Natural killer cell (primary cell): Measurements from ENCODE around the gene KLK15. TPM values are rescaled to one million over a fixed set of nuclear protein-coding genes. Genes with fewer than 3 reads are reported as not detected.

Experiments
- ATAC-seq, 3 donors: fragments of 150-1000 bp in 2 of 3; fragments of 200-7000 bp in 1 of 3; cut with Tn5 transposase; 1 replicate in 1 of 3; 2 replicates in 2 of 3; pipeline ENCODE4 v1.10.0; 2021; ENCODE audit warnings: mild to moderate bottlenecking in 2 of 3, moderate library complexity in 2 of 3
- DNase-seq, 2 donors: peaks; one replicate each; pipeline versions ENCODE4 v3.0.0 to v3.0.0-alpha.2; 2013 to 2021; ENCODE audit warnings: mixed read lengths in 1 of 2
- H3K27ac ChIP-seq: one replicate; pipeline ENCODE4 v1.5.1; 2013; ENCODE audit warnings: mild to moderate bottlenecking, low read length
- H3K27me3 ChIP-seq: one replicate; pipeline ENCODE4 v1.6.1; 2013; ENCODE audit warnings: low read length; ENCODE audit not compliant: control insufficient read depth, insufficient read depth
- H3K36me3 ChIP-seq: one replicate; pipeline ENCODE4 v1.6.1; 2013; ENCODE audit warnings: low read length; ENCODE audit not compliant: control insufficient read depth, insufficient read depth
- H3K4me1 ChIP-seq: one replicate; pipeline ENCODE4 v1.6.1; 2013; ENCODE audit warnings: low read length; ENCODE audit not compliant: control insufficient read depth, insufficient read depth
- H3K4me3 ChIP-seq: one replicate; pipeline ENCODE4 v1.5.1; 2013; ENCODE audit warnings: low read length
- H3K9me3 ChIP-seq: one replicate; pipeline ENCODE4 v1.6.1; 2013; ENCODE audit warnings: low read length; ENCODE audit not compliant: control insufficient read depth, insufficient read depth
- H3K27ac Mint-ChIP-seq, 2 donors: one replicate each; pipeline ENCODE4 v1.8.0; 2022; ENCODE audit warnings: mild to moderate bottlenecking in 2 of 2, mixed read lengths in 2 of 2, moderate library complexity in 1 of 2
- H3K27me3 Mint-ChIP-seq, 2 donors: one replicate each; pipeline ENCODE4 v1.8.0; 2022; ENCODE audit warnings: low read depth in 2 of 2, mixed read lengths in 2 of 2
- H3K36me3 Mint-ChIP-seq: one replicate; pipeline ENCODE4 v1.8.0; 2022; ENCODE audit warnings: mixed read lengths
- H3K4me1 Mint-ChIP-seq, 2 donors: one replicate each; pipeline ENCODE4 v1.8.0; 2022; ENCODE audit warnings: mixed read lengths in 2 of 2
- H3K4me3 Mint-ChIP-seq: one replicate; pipeline ENCODE4 v1.8.0; 2022; ENCODE audit warnings: mild to moderate bottlenecking, moderate library complexity, mixed read lengths
- H3K9me3 Mint-ChIP-seq, 2 donors: one replicate each; pipeline ENCODE4 v1.8.0; 2022; ENCODE audit warnings: mixed read lengths in 2 of 2
- WGBS: methylation state at CpG from one replicate; pipeline ENCODE4 v1.1.7; 2013; ENCODE audit warnings: missing lambda C conversion rate; ENCODE audit not compliant: insufficient coverage; 5-methylcytosine and 5-hydroxymethylcytosine counted together
- intact Hi-C: fragments of 100-400 bp; cut with micrococcal nuclease; formaldehyde crosslinking; loops from one replicate; pipeline ENCODE4 v1.14.2; 2022
- total RNA-seq, 4 donors: library from RNA; stranded (reverse); fragments of 120-200 nt in 1 of 4; gene quantifications; one replicate each; pipeline versions ENCODE4 v1.2.3 to v1.2.4, GENCODE V29; 2013 to 2022
- TF ChIP-seq, protein P1 (sequence below): fragments of 200-600 bp; IDR thresholded peaks from one replicate; pipeline ENCODE4 v1.8.0; 2022; ENCODE audit warnings: antibody characterized with exemption

The KLK15 gene, protein sequence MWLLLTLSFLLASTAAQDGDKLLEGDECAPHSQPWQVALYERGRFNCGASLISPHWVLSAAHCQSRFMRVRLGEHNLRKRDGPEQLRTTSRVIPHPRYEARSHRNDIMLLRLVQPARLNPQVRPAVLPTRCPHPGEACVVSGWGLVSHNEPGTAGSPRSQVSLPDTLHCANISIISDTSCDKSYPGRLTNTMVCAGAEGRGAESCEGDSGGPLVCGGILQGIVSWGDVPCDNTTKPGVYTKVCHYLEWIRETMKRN
- total RNA-seq, result not detected
- total RNA-seq (2013), result not detected

GRCh38 chr19:50833117-50833801 lies at the start of gene KLK15:
Gene KLK15, minus strand, starts transcription at chr19:50833574. Its CDS starts 2,082 bp downstream, at chr19:50831492.
- DNase-seq (no peak), ATAC-seq (no peak)
- H3K9me3 Mint-ChIP-seq, result no peaks in the 10 kb centered on the region
- H3K36me3 ChIP-seq, result no peaks in the 10 kb centered on the region
- peaks cover 12% of the 10 kb centered on the region for H3K4me1 ChIP-seq
- H3K9me3 ChIP-seq, result no peaks in the 10 kb centered on the region
- no peaks in the 10 kb centered on the region for H3K36me3 Mint-ChIP-seq
- no peak within 1 kb of the TSS for H3K4me3 ChIP-seq
- no peak within 1 kb of the TSS for H3K27ac Mint-ChIP-seq
- no peak within 1 kb of the TSS for H3K27ac ChIP-seq
- peaks cover 19 to 31% of the 10 kb centered on the region in 2 donors for H3K27me3 Mint-ChIP-seq
- TF ChIP-seq, protein P1, sequence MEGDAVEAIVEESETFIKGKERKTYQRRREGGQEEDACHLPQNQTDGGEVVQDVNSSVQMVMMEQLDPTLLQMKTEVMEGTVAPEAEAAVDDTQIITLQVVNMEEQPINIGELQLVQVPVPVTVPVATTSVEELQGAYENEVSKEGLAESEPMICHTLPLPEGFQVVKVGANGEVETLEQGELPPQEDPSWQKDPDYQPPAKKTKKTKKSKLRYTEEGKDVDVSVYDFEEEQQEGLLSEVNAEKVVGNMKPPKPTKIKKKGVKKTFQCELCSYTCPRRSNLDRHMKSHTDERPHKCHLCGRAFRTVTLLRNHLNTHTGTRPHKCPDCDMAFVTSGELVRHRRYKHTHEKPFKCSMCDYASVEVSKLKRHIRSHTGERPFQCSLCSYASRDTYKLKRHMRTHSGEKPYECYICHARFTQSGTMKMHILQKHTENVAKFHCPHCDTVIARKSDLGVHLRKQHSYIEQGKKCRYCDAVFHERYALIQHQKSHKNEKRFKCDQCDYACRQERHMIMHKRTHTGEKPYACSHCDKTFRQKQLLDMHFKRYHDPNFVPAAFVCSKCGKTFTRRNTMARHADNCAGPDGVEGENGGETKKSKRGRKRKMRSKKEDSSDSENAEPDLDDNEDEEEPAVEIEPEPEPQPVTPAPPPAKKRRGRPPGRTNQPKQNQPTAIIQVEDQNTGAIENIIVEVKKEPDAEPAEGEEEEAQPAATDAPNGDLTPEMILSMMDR, result no peak
- peaks cover 5 to 21% of the 10 kb centered on the region in 2 donors for H3K4me1 Mint-ChIP-seq
- intact Hi-C loops, result no loop called here
- 73% methylated on average over 8 of the region's 8 CpGs for WGBS
- peak within 1 kb of the TSS; percentile 47 for H3K4me3 Mint-ChIP-seq
- peaks cover 8% of the 10 kb centered on the region for H3K27me3 ChIP-seq

DNA sequence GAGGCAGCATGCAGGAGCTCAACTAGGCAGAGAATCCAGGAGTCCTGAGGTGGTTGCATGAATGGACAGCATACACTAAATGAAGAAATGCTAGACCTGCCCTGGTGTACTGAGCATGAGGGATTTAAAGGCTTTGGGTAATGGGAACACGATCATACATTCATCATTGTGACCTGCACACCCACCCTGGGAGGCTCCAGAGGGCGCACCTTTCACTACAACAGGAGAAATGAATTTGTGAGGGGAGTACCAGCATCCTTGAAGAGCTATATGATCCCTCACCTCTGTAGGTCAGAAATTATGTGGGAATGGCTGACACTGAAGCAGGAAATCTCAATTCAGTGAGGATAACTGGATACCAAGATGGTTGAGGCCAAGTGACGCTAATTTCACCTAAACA lies 48.8 kb upstream of the KLK15 start:
- Histone ChIP-seq H3K9me3 (no peaks in the 10 kb centered on the region), H3K27ac (no peak overlapping the region), H3K4me1 (no peaks in the 10 kb centered on the region), H3K4me3 (no peak overlapping the region), H3K36me3 (no peaks in the 10 kb centered on the region), H3K27me3 (peaks cover 3% of the 10 kb centered on the region)
- no peak for DNase-seq
- Mint-ChIP-seq H3K9me3 (no peaks in the 10 kb centered on the region), H3K4me1 (no peaks in the 10 kb centered on the region), H3K27me3 (peaks cover 17 to 33% of the 10 kb centered on the region in 2 donors), H3K36me3 (no peaks in the 10 kb centered on the region), H3K27ac (no peak overlapping the region), H3K4me3 (no peak overlapping the region)
- 80% methylated on average over 3 of the region's 3 CpGs for WGBS
- no peak for ATAC-seq
- intact Hi-C loops, result no loop called here
- TF ChIP-seq, protein P1, result no peak

- TF ChIP-seq, protein P1, result no peak
- no peak for ATAC-seq
- intact Hi-C loops, result no loop called here
These were observed 46.9 kb upstream of the KLK15 start for GRCh38 chr19:50880241-50880640.

More at GRCh38 chr19:50880241-50880640, 46.9 kb upstream of the KLK15 start:
- no peaks in the 10 kb centered on the region for H3K4me1 Mint-ChIP-seq
- H3K27me3 Mint-ChIP-seq, result peaks cover 10 to 23% of the 10 kb centered on the region in 2 donors
- no peak overlapping the region for H3K27ac Mint-ChIP-seq
- no peaks in the 10 kb centered on the region for H3K36me3 ChIP-seq
- H3K9me3 Mint-ChIP-seq, result no peaks in the 10 kb centered on the region
- no peaks in the 10 kb centered on the region for H3K36me3 Mint-ChIP-seq
- peaks cover 3% of the 10 kb centered on the region for H3K27me3 ChIP-seq
- WGBS, result 79% methylated on average over 5 of the region's 5 CpGs
- H3K4me1 ChIP-seq, result no peaks in the 10 kb centered on the region
- H3K9me3 ChIP-seq, result no peaks in the 10 kb centered on the region
- no peak overlapping the region for H3K27ac ChIP-seq
- no peak overlapping the region for H3K4me3 ChIP-seq
- no peak for DNase-seq
- no peak overlapping the region for H3K4me3 Mint-ChIP-seq
